HG03378 (cell line): Measurements from ENCODE around the gene TLCD2.
"Not testable (repeated sequence)": the region's sequence is repeated elsewhere in the genome, so short reads cannot be mapped to it uniquely, and the experiment has no call there.

Source experiments
- ATAC-seq: cut with Tn5 transposase; IDR thresholded peaks from one replicate; pipeline ENCODE4 v1.9.1; 2021; ENCODE audit warnings: mild to moderate bottlenecking, moderate library complexity; ENCODE audit not compliant: unreplicated experiment

Gene TLCD2, protein sequence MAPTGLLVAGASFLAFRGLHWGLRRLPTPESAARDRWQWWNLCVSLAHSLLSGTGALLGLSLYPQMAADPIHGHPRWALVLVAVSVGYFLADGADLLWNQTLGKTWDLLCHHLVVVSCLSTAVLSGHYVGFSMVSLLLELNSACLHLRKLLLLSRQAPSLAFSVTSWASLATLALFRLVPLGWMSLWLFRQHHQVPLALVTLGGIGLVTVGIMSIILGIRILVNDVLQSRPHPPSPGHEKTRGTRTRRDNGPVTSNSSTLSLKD

DNA sequence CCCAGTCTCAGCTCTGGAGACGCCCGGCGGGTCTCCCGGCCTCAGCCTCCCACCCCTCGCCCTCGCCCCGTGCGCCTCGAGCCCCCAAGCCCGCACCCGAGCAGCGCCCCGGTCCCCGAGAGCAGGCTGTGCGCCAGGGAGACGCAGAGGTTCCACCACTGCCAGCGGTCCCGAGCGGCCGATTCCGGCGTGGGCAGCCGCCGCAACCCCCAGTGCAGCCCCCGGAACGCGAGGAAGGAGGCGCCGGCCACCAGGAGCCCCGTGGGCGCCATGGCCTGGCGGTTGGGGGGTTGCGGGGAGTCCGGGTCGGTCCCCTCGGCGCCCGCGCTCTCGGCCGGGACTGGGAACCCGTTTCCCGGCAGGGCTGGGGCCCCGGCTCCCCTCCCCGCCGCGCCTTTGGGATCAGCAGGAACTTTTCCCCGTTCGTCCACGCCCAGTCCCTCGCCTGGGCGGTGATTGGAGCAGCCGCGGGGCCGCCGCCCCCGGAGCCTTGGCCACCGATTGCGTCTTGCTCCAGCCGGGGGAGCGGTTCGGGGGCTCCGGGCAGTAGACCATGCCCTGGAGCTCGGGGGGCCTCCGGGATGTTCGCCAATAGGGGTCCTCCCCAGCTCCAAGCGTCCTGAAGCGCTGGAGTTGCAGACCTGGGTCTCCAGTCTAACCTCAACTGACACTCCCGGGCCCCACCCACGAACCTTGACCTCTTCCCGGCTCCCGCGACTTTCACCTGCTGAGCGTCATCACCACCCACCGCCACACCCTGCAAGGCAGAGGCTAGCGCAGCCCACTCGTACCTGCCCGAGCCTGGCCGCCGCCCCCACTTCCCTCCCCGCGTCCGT, at the start of gene TLCD2:
Gene TLCD2, minus strand, starts transcription at position 407 of the 836 bp plus-strand sequence. Its CDS starts 135 bp downstream, at position 272.
- no peak for ATAC-seq

DNA sequence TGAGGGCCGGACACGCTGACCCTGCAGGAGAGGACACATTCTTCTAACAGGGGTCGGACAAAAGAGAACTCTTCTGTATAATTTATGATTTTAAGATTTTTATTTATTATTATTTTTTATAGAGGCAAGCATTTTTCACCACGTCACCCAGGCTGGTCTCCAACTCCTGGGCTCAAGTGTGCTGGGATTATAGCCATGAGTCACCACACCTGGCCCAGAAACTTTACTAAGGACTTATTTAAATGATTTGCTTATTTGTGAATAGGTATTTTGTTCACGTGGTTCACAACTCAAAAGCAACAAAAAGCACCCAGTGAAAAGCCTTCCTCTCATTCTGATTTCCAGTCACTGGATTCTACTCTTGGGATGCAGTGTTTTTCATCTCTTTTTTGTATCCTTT, 49.4 kb upstream of the TLCD2 start:
- ATAC-seq, result no peak

DNA sequence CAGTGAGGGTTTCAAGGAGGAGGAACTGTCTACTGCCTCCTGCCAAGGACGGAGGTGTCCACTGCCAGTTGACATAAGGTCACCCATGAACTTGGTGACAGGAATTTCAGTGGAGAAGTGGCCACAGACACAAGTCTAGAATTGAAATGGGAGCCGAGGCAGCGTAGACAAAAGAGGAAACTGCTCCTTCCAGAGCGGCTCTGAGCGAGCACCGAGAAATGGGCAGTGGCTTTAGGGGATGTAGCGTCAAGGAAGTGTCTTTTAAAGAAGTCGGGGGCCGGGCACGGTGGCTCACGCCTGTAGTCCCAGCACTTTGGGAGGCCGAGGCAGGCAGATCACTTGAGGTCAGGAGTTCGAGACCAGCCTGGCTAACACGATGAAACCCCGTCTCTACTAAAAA, 48.6 kb upstream of the TLCD2 start:
- ATAC-seq, result no peak

DNA sequence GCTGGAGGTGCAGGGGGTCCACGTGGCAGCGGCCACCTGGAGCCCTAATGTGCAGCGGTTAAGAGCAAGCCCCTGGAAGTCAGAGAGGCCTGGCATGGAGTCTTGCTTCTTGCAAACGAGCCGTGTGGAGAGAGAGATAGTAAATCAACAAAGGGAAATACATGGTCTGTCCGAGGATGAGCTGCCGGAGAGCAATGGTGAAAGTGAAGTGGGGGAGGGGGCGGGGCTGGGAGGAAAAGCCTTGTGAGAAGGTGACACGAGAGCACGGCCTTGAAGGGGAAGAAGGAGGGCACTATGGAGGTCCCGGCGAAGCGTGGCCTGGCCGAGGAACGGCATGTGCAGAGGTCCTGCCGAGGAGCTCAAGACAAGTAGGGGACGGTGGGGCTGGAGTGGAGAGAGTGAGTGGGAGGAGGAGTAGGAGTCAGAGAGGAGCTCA, 45.7 kb upstream of the TLCD2 start:
- no peak for ATAC-seq

DNA sequence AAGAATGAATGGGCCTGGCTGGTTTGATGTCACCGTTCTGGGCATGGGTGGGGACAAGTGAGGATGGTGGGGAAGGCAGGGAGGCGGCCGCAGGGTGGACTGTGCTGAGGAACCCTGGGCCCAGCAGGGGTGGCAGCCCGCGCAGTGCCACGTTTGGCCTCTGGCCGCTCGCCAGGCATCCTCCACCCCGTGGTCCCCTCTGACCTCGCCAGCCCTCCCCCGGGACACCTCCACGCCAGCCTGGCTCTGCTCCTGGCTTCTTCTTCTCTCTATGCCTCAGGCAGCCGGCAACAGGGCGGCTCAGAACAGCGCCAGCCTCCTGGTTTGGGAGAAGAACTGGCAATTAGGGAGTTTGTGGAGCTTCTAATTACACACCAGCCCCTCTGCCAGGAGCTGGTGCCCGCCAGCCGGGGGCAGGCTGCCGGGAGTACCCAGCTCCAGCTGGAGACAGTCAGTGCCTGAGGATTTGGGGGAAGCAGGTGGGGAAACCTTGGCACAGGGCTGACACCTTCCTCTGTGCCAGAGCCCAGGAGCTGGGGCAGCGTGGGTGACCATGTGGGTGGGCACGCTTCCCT, 45.2 kb upstream of the TLCD2 start:
- ATAC-seq, result no peak

DNA sequence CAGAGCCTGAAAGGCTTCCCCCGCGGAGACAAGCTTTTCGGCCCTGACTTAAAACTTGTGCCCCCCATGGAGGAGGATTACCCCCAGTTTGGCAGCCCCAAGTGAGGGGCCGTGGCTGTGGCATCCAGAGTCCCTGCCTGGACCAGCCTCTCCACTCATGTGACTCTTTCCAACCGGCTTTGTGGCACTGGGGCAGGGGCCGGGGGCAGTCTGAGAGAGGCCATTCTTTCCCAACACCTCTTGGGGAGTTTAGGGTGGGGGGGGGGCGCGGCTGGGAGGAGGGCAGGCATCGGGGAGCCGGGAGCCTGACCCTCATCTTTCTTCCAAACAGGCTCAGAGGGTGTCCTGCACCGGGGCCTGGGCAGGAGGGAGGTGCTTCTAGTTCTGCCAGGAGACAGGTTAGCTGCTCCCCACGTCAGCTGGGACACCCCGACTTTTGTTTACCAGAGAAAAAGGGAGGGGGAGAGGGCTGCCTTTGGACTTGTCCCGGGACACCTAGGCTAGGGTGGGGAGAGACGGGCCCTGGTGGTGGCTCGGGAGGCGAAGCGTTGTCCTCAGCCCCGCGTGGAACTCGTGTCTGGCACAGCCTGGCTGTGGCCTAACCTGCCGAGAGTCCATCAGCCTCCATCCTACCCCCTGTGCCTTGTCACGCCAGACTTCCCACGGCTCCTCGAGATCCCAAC, 44.4 kb upstream of the TLCD2 start:
- no peak for ATAC-seq

DNA sequence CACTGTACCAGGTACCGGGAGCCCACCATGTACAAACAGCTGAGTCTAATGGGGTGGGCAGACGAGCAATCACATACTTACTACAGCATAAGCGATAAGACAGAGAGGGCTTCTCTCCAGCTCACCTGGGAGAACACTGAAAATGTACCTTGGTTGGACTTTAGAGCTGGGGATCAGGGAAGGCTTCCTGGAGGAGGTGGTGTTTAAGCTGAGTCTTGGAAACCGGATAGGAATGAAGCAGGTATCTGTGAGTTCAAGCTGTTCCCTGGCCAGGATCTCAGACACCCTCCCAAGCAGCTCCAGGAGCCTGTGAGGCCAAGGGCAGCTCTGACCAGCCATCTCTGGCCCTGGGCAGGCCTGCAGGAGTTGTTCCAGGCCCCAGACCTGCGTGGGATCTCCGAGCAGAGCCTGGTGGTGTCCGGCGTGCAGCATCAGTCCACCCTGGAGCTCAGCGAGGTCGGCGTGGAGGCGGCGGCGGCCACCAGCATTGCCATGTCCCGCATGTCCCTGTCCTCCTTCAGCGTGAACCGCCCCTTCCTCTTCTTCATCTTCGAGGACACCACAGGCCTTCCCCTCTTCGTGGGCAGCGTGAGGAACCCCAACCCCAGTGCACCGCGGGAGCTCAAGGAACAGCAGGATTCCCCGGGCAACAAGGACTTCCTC, 43.7 kb upstream of the TLCD2 start:
- ATAC-seq, result no peak

DNA sequence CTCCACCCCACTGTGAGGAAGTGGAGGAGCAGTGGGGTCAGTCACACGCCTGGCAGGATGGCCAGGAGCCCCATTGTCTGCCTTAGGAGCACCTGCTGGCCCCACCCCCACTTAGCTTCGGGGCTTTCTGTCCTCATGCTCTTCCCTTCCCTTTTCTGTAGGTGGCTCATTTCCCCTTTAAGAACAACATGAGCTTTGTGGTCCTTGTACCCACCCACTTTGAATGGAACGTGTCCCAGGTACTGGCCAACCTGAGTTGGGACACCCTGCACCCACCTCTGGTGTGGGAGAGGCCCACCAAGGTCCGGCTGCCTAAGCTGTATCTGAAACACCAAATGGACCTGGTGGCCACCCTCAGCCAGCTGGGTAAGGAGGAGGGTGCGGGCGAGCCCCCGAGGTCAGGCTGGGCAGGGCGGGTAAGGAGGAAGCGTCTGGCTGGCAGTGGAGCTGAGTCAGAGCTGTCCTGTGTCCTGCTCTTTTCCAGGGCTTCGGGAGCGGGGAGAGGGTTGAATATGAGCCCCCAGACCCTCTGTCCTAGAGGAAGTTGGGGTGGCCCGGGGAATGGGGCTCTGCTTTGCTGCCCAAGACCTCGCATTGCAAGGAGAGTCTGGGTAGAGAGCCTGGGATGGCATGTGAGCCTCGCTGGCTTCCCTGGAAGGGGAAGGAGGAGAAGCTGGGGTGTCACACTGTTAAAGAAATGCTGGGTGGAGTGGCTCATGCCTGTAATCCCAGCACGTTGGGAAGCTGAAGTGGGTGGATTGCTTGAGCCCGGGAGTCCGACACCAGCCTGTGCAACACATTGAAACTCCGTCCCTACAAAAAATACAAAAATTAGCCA, 42.5 kb upstream of the TLCD2 start:
- no peak for ATAC-seq

DNA sequence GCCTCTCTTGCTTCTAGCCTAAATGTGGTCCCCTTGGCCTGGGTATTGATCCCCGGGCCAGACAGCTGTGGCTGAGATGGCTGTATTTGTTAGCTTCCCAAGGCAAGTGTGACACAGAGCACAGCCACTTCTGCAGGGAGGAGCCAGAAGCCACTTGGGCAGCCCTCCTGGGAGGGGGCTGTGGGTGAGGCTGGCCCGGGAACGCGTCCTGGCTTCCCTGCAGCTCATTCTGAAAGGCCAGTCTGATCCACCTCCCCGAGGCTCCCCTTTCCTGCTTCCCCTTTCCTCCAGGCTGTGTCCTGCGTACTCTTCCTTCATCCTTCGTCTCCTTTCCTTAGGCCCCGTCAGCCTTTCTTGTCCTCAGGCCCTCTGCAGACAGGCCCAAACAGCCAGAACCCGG, 40.5 kb upstream of the TLCD2 start:
- no peak for ATAC-seq

DNA sequence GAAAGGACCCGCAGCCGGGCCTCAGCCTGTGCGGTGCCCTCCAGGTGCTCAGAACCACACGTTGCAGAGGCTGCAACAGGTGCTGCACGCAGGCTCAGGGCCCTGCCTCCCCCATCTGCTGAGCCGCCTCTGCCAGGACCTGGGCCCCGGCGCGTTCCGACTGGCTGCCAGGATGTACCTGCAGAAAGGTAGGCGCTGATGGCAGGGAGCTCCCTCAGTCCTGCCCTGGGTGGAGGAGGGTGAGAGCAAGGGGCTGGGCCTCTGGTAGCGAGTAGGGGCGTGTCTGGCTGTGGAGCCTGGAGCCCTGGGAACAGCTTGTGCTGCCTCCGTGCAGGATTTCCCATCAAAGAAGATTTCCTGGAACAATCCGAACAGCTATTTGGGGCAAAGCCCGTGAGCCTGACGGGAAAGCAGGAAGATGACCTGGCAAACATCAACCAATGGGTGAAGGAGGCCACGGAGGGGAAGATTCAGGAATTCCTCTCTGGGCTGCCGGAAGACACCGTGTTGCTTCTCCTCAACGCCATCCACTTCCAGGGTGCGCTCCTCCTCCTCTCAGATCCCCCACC, 36.9 kb upstream of the TLCD2 start:
- ATAC-seq, result no peak

DNA sequence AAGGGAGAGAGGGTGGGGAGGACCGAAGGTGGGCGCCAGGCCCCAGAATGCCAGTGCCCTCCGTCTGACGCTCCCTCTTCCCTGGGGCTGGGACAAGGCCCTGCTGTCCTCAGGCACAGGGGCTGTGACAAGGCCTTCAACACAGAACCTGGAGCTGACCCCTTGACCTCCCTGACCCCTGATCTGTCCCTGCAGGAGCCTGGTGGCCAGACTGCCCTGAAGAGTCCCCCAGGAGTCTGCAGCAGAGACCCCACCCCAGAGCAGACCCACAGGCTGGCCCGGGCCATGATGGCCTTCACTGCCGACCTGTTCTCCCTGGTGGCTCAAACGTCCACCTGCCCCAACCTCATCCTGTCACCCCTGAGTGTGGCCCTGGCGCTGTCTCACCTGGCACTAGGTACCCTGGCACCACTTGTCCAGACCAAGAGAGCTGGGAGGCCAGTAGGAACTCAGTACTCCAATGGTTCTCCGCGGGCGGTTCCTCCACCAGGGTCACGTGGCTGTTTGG, 35.4 kb upstream of the TLCD2 start:
- ATAC-seq, result no peak

DNA sequence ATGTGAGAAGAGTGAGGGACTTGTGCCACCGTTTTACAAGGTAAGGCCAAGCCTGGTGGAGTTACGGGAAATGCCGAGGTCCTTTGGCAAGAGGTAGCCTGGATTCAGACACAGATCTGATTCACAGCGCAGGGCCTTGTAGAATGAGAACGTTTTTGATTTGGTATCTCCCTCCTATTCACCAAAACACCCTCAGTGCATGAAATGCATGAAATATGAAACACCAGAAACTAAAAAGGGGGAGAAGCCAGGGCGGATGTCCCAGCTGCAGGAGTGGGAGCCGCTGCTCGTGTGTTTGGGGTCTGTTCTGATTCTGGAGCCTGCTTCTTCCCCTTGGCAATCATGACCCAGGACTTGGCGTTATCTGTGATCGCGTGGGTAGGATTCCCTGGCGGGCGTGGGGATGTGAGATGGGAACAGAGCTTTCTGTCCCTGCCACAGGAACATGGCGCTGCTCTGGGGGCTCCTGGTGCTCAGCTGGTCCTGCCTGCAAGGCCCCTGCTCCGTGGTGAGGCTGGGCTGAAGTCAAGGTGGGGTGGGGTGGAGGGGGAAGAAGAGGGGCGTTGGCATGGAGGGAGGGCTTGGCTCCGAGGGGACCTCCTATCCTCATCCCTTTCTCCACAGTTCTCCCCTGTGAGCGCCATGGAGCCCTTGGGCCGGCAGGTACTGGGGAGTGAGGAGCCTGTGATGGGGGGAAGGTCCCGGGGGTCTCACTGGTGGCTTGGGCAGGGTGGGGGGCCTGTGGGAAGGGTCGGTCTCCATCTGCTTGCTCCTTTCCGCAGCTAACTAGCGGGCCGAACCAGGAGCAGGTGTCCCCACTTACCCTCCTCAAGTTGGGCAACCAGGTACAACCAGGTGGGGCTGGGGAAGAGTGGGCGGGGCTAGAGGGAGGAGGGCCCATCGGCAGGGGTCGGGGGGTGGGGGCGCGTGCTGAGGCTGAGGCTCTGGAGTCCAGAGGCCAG, 34.7 kb upstream of the TLCD2 start:
- ATAC-seq, result no peak

DNA sequence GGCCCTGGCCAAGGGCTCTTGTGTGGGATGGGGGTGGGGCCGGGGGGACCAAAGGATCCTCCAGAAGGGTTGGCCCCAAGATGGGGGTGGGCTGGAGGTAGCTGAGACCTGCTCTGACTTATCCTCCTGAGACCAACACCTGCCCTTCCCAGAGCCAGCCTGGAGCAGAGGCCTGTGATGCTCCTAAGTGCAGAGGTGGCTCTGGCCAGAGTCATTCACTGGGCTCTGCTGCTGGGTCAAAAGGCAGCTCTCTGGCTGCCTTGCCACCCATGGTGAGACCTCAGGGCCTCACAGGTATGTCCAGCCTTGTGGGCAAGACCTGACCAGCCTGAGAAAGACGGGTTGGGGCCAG, 32.9 kb upstream of the TLCD2 start:
- ATAC-seq, result no peak

DNA sequence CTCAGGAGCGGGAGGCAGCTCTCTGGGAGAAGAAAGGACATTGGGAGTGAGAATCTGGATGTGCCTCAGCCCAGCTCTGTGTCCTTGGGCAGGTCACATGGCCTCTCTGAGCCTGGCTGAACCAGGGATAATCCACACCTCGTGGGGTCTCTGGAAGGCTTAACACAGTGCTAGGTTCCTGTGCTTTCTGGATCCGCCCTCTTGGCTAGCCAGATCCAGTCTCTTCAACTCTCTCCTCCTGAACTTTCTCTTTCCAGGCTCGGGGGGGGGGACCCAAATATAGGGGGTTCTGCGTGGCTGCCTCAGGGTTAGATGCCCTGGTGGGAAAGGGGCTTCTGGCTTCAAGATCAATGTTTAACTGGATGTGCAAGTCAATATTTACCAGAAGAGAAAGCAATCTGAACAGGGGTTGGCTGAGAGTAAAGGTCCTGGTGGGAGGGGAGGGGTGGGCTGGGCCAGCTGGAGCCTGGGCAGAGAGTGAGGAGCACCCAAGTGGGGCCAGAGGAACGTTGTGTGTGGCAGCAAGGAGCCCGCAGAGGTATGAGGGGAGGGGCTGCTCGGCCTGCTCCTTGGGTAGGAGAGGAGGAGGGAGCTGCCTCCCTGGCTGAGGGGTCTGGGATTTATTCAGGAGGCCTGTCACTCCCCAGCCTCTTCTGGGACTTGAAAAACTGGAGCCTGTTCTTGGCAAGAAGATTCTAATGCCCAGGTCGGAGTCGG, 32.4 kb upstream of the TLCD2 start, which contains the start of gene SERPINF2:
Gene SERPINF2, plus strand, starts transcription at position 501 of the 717 bp plus-strand sequence. CDS start 2,125 bp downstream, outside the sequence.
- no peak for ATAC-seq

DNA sequence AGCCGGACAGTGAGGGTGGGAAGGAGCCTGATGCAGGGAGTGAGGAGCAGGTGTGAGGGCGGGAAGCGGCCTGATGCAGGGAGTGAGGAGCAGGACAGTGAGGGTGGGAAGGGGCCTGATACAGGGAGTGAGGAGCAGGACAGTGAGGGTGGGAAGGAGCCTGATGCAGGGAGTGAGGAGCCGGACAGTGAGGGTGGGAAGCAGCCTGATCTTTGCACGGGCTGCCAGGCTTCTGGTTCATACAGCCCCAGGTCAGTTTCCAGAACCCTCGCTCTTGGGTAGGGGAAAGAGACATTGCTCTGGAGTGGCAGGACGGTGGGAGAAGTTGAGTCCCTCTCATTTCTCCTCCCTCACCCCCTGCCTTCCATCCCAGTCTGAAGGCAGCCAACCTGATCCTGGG, 31.7 kb upstream of the TLCD2 start:
- not testable (repeated sequence) for ATAC-seq

DNA sequence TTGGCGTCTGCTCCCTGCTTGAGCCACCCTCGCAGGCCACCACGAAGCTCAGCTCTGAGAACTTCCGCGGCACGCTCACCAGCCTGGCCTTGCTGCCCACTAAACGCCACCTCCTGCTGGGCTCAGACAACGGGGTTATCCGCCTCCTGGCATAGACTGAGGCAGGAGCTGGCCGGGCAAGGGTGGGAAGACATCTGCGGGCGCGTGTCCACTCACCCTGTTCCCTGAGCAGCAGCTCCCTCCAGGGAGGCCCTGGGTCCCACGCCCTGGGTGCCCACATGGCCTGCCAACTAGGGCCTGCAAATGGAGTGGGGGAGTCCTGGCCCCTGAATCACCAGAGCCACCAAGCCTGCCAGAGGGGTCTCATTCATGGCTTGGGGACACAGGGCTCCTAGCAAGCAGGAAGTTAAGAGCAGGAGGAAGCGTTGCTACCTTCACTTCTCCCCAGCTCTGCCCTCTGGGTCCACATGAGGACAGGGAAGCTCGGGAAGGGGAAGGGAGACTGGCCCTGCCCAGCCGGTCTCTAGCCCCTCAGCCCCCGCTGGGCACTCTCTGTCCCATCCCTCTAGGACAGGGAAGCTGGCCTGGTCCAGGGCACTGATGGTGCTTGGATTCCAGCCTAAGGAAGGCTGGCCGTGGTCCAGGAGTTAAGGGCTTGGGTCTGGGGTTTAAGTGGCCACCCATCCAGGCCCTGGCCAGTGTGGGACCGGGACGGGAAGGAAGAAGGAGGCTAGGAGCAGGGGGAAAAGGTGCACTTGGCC, 27.5 kb upstream of the TLCD2 start:
- ATAC-seq, result no peak
